HG03565 (cell line): ENCODE results near the gene NBPF26.
A peak's percentile ranks its signal among the peaks of the same experiment; 100 is the strongest.
"Not testable (repeated sequence)": the region's sequence is repeated elsewhere in the genome, so short reads cannot be mapped to it uniquely, and the experiment has no call there.

ENCODE experiments used
- ATAC-seq: cut with Tn5 transposase; IDR thresholded peaks from one replicate; pipeline ENCODE4 v1.9.1; 2021; ENCODE audit warnings: mild to moderate bottlenecking, moderate library complexity; ENCODE audit not compliant: unreplicated experiment

NBPF26 gene

DNA sequence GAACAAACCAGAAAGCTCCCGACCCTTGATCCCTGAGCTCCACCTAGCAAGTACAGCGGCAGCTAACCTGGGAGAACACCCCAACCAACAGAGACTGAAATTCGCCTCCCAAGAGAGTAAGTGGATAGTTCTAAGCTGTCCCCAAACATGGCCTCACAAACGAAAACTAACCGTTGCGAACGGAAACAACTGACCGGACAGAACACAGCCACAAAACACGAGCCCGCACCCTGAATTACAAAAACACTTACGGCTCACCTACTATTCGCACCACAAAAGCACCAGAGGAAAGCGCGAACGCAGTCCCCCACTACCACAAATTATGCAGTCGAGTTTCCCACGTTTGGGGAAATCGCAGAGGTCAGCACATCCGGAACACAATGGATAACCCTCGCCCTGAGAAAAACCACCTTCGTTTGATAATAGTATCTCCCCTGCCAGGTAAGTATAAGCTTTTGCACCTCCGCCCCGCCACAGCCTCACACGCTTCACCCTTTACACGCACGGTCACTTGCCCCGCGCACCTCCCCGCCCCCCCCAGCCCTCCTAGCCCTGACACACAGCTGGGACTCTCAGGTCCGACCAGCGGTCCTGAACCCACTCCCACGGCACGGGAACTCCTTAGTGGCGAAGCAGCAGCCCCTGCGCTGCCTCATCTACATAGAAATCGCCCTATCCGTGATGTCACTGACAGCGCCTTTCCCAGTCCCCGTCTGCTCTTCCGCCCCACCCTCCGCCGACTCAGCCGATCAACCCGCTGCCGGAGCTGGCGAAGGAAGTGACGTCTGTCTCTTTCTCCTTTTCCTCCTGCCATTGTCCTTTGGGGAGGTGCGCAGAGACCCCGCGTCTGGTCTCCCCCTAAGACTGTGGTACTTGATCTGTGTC is 127.0 kb downstream of the NBPF26 start:
- ATAC-seq: peak; percentile 88

- not testable (repeated sequence) for ATAC-seq
Measured at GRCh38 chr1:120858144-120858543, 134.4 kb downstream of the NBPF26 start.

GRCh38 chr1:120859615-120860234 is 136.0 kb downstream of the NBPF26 start:
- not testable (repeated sequence) for ATAC-seq

GRCh38 chr1:120878206-120878605 is 154.5 kb downstream of the NBPF26 start:
- ATAC-seq: not testable (repeated sequence)

DNA sequence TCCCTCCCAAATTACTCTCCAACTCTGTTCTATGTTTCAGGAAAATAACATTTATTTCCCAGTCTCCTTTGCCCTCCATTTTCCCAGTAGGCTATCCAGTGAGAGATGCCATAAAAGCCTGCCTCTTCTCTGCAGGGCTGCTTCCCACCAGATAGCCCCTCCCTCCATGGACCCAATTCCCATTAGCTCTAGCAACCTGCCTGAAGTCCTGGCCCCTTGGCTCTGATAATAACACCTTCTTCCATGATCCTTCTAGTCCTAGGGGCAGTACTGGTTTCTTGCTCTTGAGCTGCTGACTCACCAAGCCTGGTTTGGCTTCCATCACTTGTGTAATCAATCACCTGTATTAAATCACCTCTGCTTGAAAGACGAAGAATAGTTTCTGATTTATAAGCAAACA is 156.3 kb downstream of the NBPF26 start:
- not testable (repeated sequence) for ATAC-seq

- ATAC-seq: not testable (repeated sequence)
Measured at GRCh38 chr1:120881934-120882333, 158.2 kb downstream of the NBPF26 start.
